Measurements from ENCODE around the gene PTPRZ1.

GRCh38 chr7:121941830-121942229 lies 68.9 kb downstream of the PTPRZ1 start:
- TF ChIP-seq CTCF (IDR thresholded peaks at IDR 0.05 in 4 of 5, conservative IDR thresholded peaks at IDR 0.05 in 1 of 5) (no peak), POLR2A (IDR thresholded peaks at IDR 0.05) (no peak)
